CD4-positive, alpha-beta memory T cell (primary cell): ENCODE results near the gene CACNA2D2. TPM values are rescaled to one million over a fixed set of nuclear protein-coding genes. Genes with fewer than 3 reads are reported as not detected.

Source experiments
- CTCF ChIA-PET: fragments of 350-600 bp; sonication (Branson Sonifier 250); formaldehyde crosslinking; loops from one replicate; lab custom pipeline; 2021; ENCODE audit warnings: inconsistent platforms; ENCODE audit not compliant: partially characterized antibody; lab: Charles Lee
- POLR2A ChIA-PET: fragments of 350-600 bp; sonication (Branson Sonifier 250); formaldehyde crosslinking; loops from one replicate; lab custom pipeline; 2021; ENCODE audit not compliant: partially characterized antibody; lab: Charles Lee
- DNase-seq, 5 donors: peaks; one replicate each; pipeline versions ENCODE4 v3.0.0 to v3.0.0-alpha.2; 2020 to 2022; ENCODE audit warnings: mixed read lengths in 1 of 5
- H3K27ac ChIP-seq: one replicate; pipeline ENCODE4 v1.7.0; 2013; ENCODE audit warnings: low read depth, low read length
- H3K27me3 ChIP-seq: 2 replicates; pipeline ENCODE4 v1.7.0; 2013; ENCODE audit warnings: mild to moderate bottlenecking, low read length, moderate library complexity; ENCODE audit not compliant: insufficient read depth
- H3K36me3 ChIP-seq: 2 replicates; pipeline ENCODE4 v1.7.0; 2013; ENCODE audit warnings: mild to moderate bottlenecking, low read length, moderate library complexity; ENCODE audit not compliant: insufficient read depth
- H3K4me1 ChIP-seq: 2 replicates; pipeline ENCODE4 v1.7.0; 2013; ENCODE audit warnings: mild to moderate bottlenecking, low read length, moderate library complexity; ENCODE audit not compliant: insufficient read depth
- H3K4me3 ChIP-seq, 2 donors: one replicate each; pipeline ENCODE4 v1.7.0; 2013; ENCODE audit warnings: low read length in 2 of 2, mild to moderate bottlenecking in 1 of 2
- H3K9me3 ChIP-seq, 2 donors: one replicate each; pipeline ENCODE4 v1.7.0; 2013; ENCODE audit warnings: low read length in 2 of 2, control low read depth in 1 of 2; ENCODE audit not compliant: control insufficient read depth in 1 of 2
- H3K27ac Mint-ChIP-seq, 7 donors: one replicate each; pipeline ENCODE4 v1.8.0; 2020 to 2021; ENCODE audit warnings: mixed read lengths in 7 of 7, mild to moderate bottlenecking in 6 of 7, inconsistent platforms in 3 of 7, moderate library complexity in 3 of 7
- H3K27me3 Mint-ChIP-seq, 2 donors: one replicate each; pipeline ENCODE4 v1.8.0; 2020 to 2021; ENCODE audit warnings: mixed read lengths in 2 of 2
- H3K36me3 Mint-ChIP-seq, 2 donors: one replicate each; pipeline ENCODE4 v1.8.0; 2020 to 2021; ENCODE audit warnings: mixed read lengths in 2 of 2, inconsistent platforms in 1 of 2, mild to moderate bottlenecking in 1 of 2
- H3K4me1 Mint-ChIP-seq, 4 donors: one replicate each; pipeline ENCODE4 v1.8.0; 2020 to 2021; ENCODE audit warnings: mixed read lengths in 4 of 4, mild to moderate bottlenecking in 1 of 4
- H3K4me3 Mint-ChIP-seq, 8 donors: one replicate each; pipeline ENCODE4 v1.8.0; 2020 to 2021; ENCODE audit warnings: mixed read lengths in 8 of 8, mild to moderate bottlenecking in 7 of 8, moderate library complexity in 6 of 8, inconsistent platforms in 3 of 8
- H3K9me3 Mint-ChIP-seq, 8 donors: one replicate each; pipeline ENCODE4 v1.8.0; 2020 to 2021; ENCODE audit warnings: mixed read lengths in 8 of 8, mild to moderate bottlenecking in 5 of 8, inconsistent platforms in 3 of 8, moderate library complexity in 1 of 8
- intact Hi-C: fragments of 100-400 bp; cut with micrococcal nuclease; formaldehyde crosslinking; loops from one replicate; pipeline ENCODE4 v1.15.1; 2023
- polyA plus RNA-seq, 2 donors: library from polyadenylated mRNA; unstranded; fragments of 300-500 nt; fragmentation: Illumina TruSeq; gene quantifications; one replicate each; pipeline ENCODE4 v1.2.3, GENCODE V29; 2021
- total RNA-seq, 2 experiments: library from RNA; stranded (reverse); gene quantifications; one replicate each; pipeline ENCODE4 v1.2.3, GENCODE V29; 2021

Gene CACNA2D2
- total and polyA plus RNA-seq, 4 experiments from 2014 or later: 0.24 to 1.9 (median 1.7) TPM; not detected in 1

DNA sequence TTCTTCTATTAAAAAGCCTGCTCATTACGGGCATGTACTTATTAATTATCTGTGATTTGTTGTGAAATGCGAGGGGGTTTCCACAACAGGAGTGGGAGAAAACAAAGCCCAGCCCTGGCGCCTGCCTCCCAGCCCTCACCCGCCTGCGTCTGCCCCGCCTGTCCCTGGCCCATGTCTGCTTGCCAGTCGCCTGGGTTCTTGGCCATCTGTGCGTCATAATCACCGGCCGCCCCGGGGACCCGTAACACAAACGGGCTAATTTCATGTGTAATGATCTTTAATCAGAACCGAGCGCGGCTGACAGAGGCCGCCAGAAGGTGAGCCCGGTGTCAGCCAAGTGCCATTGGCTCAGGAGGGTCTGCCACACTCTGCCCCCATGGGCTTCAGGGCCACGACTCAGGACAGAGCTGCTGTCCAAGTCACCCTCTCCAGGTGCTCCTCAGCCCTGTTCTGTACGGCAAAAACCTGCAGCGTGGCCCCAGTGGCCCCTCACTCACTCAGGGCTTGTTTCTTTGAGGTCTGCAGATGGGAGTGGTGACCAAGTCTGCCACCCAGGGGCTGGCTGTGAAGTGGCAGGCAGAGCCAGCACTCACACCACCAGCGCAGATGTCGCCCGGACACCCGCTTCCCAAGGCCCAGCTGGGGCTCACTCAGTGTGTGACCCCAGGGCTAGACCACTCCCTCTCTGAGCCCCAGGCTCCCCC lies 115.3 kb downstream of the CACNA2D2 start:
- H3K9me3 ChIP-seq: no peaks in the 10 kb centered on the region
- H3K27ac ChIP-seq: no peak overlapping the region
- no peaks in the 10 kb centered on the region for H3K27me3 ChIP-seq
- Mint-ChIP-seq H3K4me1 (peaks cover 0 to 2% (median 0%) of the 10 kb centered on the region in 4 donors), H3K27me3 (no peaks in the 10 kb centered on the region), H3K36me3 (no peaks in the 10 kb centered on the region), H3K9me3 (no peaks in the 10 kb centered on the region), H3K27ac (no peak overlapping the region), H3K4me3 (no peak overlapping the region)
- ChIA-PET CTCF (no interaction called here), POLR2A (no interaction called here)
- no peaks in the 10 kb centered on the region for H3K36me3 ChIP-seq
- DNase-seq: no peak
- no peaks in the 10 kb centered on the region for H3K4me1 ChIP-seq
- intact Hi-C loops: no loop called here
- no peak overlapping the region for H3K4me3 ChIP-seq

DNA sequence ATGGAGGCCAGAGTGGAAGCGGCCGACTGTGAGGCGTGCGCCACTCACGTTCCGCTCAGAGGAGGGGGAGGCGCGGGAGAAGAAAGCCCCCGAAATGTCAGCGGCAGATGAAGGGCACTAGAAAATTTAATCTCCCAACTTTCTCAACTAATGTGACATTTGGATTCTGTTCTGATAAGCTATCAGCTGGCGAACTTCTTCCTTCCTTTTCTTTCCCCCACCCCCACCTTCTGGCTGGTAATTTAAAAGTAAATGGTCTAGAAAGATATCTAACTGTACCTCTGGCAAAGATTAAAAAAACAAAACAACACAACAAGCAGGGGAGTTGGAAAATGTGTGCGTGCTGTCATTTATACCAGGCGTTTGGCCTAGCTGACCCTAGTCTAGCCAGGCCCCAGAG lies 117.7 kb downstream of the CACNA2D2 start:
- Mint-ChIP-seq H3K27ac (no peak overlapping the region), H3K4me3 (no peak overlapping the region), H3K4me1 (no peaks in the 10 kb centered on the region), H3K9me3 (no peaks in the 10 kb centered on the region), H3K27me3 (no peaks in the 10 kb centered on the region), H3K36me3 (no peaks in the 10 kb centered on the region)
- DNase-seq: no peak
- CTCF ChIA-PET: no interaction called here
- POLR2A ChIA-PET: no interaction called here
- Histone ChIP-seq H3K4me3 (no peak overlapping the region), H3K9me3 (no peaks in the 10 kb centered on the region), H3K27ac (no peak overlapping the region), H3K27me3 (no peaks in the 10 kb centered on the region), H3K4me1 (no peaks in the 10 kb centered on the region), H3K36me3 (no peaks in the 10 kb centered on the region)
- intact Hi-C loops: no loop called here

DNA sequence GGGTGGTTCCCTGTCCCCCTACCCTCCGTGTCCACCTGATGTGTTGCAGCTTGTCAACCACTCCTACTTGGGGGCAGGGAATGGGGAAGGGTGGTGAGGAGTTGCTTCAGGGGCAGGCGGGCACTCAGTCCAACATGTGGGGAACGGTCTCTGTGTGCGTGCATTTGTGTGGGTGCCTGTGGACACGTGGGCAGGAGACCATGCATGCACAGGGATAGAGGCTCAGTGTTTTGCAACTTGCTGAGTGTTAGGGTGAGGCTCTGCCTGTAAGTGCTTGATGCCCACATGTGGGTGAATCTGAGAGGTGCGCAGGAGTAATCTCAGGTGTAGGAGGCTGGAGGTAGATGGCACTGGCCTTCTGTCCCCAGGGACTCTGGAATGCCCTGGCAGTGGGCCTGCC lies 119.7 kb downstream of the CACNA2D2 start:
- no peaks in the 10 kb centered on the region for H3K4me1 ChIP-seq
- intact Hi-C loops: no loop called here
- Mint-ChIP-seq H3K36me3 (no peaks in the 10 kb centered on the region), H3K27me3 (no peaks in the 10 kb centered on the region), H3K27ac (no peak overlapping the region), H3K4me1 (no peaks in the 10 kb centered on the region), H3K9me3 (no peaks in the 10 kb centered on the region), H3K4me3 (no peak overlapping the region)
- H3K36me3 ChIP-seq: no peaks in the 10 kb centered on the region
- no peak overlapping the region for H3K27ac ChIP-seq
- DNase-seq: no peak
- no peaks in the 10 kb centered on the region for H3K27me3 ChIP-seq
- CTCF ChIA-PET: no interaction called here
- H3K9me3 ChIP-seq: no peaks in the 10 kb centered on the region
- H3K4me3 ChIP-seq: no peak overlapping the region
- POLR2A ChIA-PET: no interaction called here

DNA sequence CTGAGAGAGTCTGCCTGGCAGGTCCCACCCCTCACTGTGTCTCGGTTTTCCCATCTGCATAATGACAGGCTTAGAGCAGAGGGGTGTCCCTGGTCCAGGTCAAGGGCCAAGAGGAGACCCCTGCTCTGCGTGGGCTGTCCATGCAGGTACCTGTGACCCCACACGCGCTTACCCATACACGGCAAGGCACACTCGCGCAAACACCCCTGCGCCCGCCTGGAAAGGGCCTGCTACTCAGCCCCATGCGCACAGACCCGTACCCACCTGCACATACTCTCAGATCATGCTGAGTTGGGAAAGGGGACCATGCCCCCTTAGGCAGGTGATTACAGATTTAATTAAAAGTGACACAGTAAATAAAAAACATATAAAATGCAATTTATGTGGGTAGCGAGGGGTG lies 120.7 kb downstream of the CACNA2D2 start:
- Mint-ChIP-seq H3K4me3 (no peak overlapping the region), H3K36me3 (no peaks in the 10 kb centered on the region), H3K4me1 (no peaks in the 10 kb centered on the region)

DNA sequence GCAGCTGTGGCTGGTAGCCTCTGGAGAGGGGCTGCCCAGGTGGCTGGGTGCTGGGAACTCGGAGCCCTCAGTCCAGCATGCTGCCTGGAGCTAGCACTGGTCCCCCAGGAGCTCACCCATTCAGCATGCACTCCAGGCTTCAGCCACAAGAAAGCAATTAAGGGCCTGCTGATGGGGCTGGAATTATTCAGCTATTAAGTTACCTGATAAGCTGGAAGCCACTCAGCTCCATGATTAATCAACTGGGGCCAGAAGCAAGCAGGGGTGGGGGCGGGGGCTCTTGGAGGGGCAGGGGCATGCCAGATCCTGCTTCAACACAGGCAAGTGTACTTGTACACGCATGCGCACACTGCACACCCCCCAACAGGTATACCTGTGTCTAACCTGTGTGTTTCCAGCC lies 122.1 kb downstream of the CACNA2D2 start:
- Mint-ChIP-seq H3K9me3 (no peaks in the 10 kb centered on the region), H3K36me3 (no peaks in the 10 kb centered on the region), H3K27ac (peak overlapping the region in 1 of 7 donors; percentile 50), H3K4me1 (no peaks in the 10 kb centered on the region), H3K27me3 (no peaks in the 10 kb centered on the region), H3K4me3 (no peak overlapping the region)
- Histone ChIP-seq H3K9me3 (no peaks in the 10 kb centered on the region), H3K4me1 (no peaks in the 10 kb centered on the region), H3K36me3 (no peaks in the 10 kb centered on the region), H3K4me3 (no peak overlapping the region), H3K27me3 (no peaks in the 10 kb centered on the region), H3K27ac (no peak overlapping the region)
- ChIA-PET POLR2A (interaction anchor here (0.7 kb wide), 1 partner anchor 689 kb away, joined by 3 read pairs; no protein-coding TSS in a partner anchor), CTCF (no interaction called here)
- DNase-seq: no peak
- intact Hi-C loops: no loop called here

More for the DNA sequence above, 120.7 kb downstream of the CACNA2D2 start:
- intact Hi-C loops: no loop called here
- ChIA-PET POLR2A (no interaction called here), CTCF (no interaction called here)
- Mint-ChIP-seq H3K27me3 (no peaks in the 10 kb centered on the region), H3K9me3 (no peaks in the 10 kb centered on the region), H3K27ac (no peak overlapping the region)
- H3K4me1 ChIP-seq: no peaks in the 10 kb centered on the region
- no peaks in the 10 kb centered on the region for H3K9me3 ChIP-seq
- H3K4me3 ChIP-seq: no peak overlapping the region
- H3K27me3 ChIP-seq: no peaks in the 10 kb centered on the region
- no peak overlapping the region for H3K27ac ChIP-seq
- DNase-seq: no peak
- no peaks in the 10 kb centered on the region for H3K36me3 ChIP-seq

DNA sequence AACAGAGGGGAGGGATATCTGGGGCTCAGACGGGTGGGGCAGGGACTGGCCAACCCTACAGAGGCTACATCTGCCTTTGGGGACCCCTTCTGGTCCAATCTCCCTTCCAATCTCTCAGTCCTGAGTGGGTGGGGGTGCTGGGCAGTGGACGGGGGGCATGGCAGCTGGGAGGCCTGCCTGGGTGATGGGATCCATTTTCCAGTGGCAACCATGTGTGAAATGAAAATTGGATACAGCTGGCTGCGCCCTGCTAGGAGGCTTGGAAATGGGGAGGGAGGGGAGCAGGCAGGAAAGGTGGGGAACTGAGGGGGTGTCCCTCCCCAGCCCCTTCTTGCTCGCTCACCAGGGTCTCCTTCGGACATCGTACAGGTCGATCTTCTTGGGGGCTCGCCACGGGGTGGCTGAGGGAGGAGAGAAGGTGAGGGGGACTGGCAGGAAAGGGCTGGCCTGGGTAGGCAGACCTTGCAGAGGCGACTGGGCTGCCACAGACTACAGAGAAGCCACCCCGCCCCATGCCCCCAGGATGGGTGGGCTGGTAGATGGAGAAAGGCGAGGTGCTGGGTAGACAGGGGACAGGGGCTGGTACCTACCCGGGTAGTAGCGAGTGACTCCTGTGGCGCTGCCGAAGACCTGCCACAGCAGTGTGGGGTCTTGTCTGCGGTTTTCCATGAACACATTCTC lies 122.9 kb downstream of the CACNA2D2 start:
- no peak overlapping the region for H3K4me3 Mint-ChIP-seq
- no peaks in the 10 kb centered on the region for H3K4me1 Mint-ChIP-seq
- Histone ChIP-seq H3K4me3 (no peak overlapping the region), H3K9me3 (no peaks in the 10 kb centered on the region), H3K4me1 (no peaks in the 10 kb centered on the region), H3K36me3 (no peaks in the 10 kb centered on the region), H3K27me3 (no peaks in the 10 kb centered on the region), H3K27ac (no peak overlapping the region)
- no peaks in the 10 kb centered on the region for H3K9me3 Mint-ChIP-seq
- H3K36me3 Mint-ChIP-seq: no peaks in the 10 kb centered on the region
- intact Hi-C loops: no loop called here
- no peak overlapping the region for H3K27ac Mint-ChIP-seq
- POLR2A ChIA-PET: no interaction called here
- CTCF ChIA-PET: no interaction called here
- H3K27me3 Mint-ChIP-seq: no peaks in the 10 kb centered on the region
- DNase-seq: no peak

DNA sequence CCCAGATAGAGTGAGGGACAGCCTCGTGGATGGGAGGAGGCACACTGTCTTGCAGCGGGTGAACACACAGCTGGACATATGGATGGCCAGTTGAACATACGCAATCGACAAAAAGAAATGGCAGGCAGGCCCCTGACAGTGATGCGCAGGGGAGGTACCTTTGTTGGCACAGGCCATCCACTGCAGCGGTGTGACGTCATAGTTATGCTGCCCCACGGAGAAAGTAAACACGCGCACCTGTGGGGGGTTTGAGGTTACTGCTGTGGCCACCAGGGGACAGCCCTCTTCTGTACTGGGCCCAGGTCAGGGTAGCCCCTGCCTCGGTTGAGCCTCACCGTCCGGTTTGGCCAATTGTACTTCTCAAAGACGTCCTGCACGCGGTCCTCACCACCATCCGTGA lies 124.7 kb downstream of the CACNA2D2 start:
- Histone ChIP-seq H3K4me3 (no peak overlapping the region), H3K27me3 (no peaks in the 10 kb centered on the region), H3K27ac (no peak overlapping the region), H3K4me1 (no peaks in the 10 kb centered on the region), H3K36me3 (no peaks in the 10 kb centered on the region), H3K9me3 (no peaks in the 10 kb centered on the region)
- no peaks in the 10 kb centered on the region for H3K27me3 Mint-ChIP-seq
- DNase-seq: no peak
- no peak overlapping the region for H3K27ac Mint-ChIP-seq
- no peaks in the 10 kb centered on the region for H3K4me1 Mint-ChIP-seq
- ChIA-PET CTCF (no interaction called here), POLR2A (no interaction called here)
- no peak overlapping the region for H3K4me3 Mint-ChIP-seq
- intact Hi-C loops: no loop called here
- H3K9me3 Mint-ChIP-seq: no peaks in the 10 kb centered on the region
- H3K36me3 Mint-ChIP-seq: no peaks in the 10 kb centered on the region
